ENCODE results near the gene CNP. TPM values are rescaled to one million over a fixed set of nuclear protein-coding genes. Genes with fewer than 3 reads are reported as not detected.

The CNP gene
- total RNA-seq, 2 donors from 2014 or later, result 32.4 to 56.3 TPM

DNA sequence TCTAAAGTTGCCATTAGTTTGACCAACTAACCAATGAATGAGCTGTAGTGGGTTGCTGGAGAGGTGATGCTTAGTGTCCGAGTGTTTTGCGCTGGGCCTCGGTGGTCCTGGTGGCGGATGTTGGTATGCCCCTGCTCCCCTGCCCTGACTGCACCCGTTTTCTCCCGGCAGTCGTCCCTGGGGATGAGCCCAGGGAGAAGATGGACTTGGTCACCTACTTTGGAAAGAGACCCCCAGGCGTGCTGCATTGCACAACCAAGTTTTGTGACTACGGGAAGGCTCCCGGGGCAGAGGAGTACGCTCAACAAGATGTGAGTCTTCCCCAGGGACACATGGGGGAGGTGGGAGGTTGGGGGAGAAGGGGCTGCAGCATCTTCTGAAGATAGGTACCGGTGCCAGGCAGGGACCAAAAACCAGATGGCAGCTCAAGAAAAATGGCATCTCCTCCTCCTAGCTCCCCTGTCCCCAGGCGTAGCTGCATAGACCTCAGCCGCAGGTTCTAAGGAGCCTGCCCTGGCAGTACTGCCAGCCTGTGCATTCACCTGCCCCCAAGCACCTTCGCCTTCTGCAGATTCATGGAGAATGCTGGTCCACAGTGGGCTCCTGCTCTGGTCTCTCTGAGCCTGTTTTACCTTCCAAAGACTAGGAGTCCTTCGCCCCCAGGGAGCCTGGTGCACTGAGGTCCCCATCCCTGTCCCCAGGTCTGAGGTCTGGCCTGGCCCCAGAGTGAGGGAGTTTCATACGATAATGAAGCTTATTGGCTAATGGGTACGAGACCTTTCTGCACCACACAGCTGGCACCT, 5.3 kb downstream of the CNP start:
- no peak for TF ChIP-seq CTCF (IDR thresholded peaks at IDR 0.05)
- no peak for DNase-seq (ENCODE audit: low spot score)
- H3K27me3 ChIP-seq (replicated peaks; ENCODE audit: insufficient read depth), result no peaks in the 10 kb centered on the region
- H3K9me3 ChIP-seq, result no peaks in the 10 kb centered on the region
- H3K36me3 ChIP-seq, result peaks cover 41% of the 10 kb centered on the region
- no peak overlapping the region for H3K27ac ChIP-seq
- peaks cover 4 to 41% of the 10 kb centered on the region in 2 donors for H3K4me1 ChIP-seq (ENCODE audit: control insufficient read depth in 1 of 2, low read depth in 2 of 2)
- ATAC-seq (ENCODE audit: insufficient number of reproducible peaks, low FRiP score, low read depth), result no peak
- H3K4me3 ChIP-seq, result no peak overlapping the region

DNA sequence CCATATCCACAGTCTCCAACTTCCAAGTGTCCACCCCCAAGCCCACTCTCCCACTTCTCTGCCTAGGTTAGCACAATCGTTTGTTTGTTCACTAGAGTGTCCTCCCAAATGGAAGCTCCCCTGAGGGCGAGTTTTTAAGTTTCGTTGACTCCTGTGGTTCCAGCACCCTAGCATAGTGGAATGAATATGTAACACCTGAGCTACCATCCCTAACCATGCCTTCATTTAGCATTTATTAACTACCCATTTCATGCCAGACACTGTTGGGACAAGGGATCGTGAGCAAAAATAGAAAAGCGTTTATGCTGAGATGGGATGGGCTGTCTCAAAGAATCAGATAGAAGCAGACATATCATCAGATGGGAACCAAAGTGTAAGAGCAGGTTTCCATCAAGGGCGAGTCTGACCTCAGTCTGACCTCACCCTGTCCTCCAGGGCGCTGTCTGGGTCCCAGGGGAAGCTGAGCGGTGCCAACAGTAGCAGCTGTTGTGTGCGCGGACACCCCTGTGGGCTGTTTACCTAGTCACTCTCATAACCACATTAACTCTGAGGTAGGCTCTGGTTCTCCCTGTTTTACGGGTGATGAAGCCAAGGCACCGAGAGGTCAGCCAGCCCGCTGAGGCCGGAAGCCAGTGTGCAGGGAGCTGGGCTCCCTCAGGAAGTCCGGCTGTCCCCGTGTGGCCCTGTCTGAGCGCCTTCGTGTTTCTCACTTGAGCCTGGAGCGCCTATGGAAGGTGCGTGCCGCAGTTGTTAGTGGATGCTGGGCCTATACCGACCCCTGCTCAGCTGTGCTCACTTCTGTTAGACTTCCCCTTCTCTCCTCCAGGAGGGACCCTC, 6.2 kb downstream of the CNP start:
- H3K27ac ChIP-seq, result no peak overlapping the region
- H3K9me3 ChIP-seq, result no peaks in the 10 kb centered on the region
- H3K36me3 ChIP-seq, result peaks cover 44% of the 10 kb centered on the region
- peaks cover under 1 to 37% of the 10 kb centered on the region in 2 donors for H3K4me1 ChIP-seq (ENCODE audit: control insufficient read depth in 1 of 2, low read depth in 2 of 2)
- no peak overlapping the region for H3K4me3 ChIP-seq
- H3K27me3 ChIP-seq (replicated peaks; ENCODE audit: insufficient read depth), result no peaks in the 10 kb centered on the region
- TF ChIP-seq CTCF (IDR thresholded peaks at IDR 0.05), result no peak
- ATAC-seq (ENCODE audit: insufficient number of reproducible peaks, low FRiP score, low read depth) (no peak), DNase-seq (ENCODE audit: low spot score) (no peak)

GRCh38 chr17:41973408-41973811, 6.8 kb downstream of the CNP start:
- Histone ChIP-seq H3K27ac (no peak overlapping the region), H3K4me1 (ENCODE audit: control insufficient read depth in 1 of 2, low read depth in 2 of 2) (peaks cover 0 to 31% of the 10 kb centered on the region in 2 donors), H3K4me3 (no peak overlapping the region), H3K27me3 (replicated peaks; ENCODE audit: insufficient read depth) (no peaks in the 10 kb centered on the region), H3K36me3 (peaks cover 48% of the 10 kb centered on the region), H3K9me3 (no peaks in the 10 kb centered on the region)
- ATAC-seq (ENCODE audit: insufficient number of reproducible peaks, low FRiP score, low read depth) (no peak), DNase-seq (ENCODE audit: low spot score) (no peak)
- TF ChIP-seq CTCF (IDR thresholded peaks at IDR 0.05), result no peak

DNA sequence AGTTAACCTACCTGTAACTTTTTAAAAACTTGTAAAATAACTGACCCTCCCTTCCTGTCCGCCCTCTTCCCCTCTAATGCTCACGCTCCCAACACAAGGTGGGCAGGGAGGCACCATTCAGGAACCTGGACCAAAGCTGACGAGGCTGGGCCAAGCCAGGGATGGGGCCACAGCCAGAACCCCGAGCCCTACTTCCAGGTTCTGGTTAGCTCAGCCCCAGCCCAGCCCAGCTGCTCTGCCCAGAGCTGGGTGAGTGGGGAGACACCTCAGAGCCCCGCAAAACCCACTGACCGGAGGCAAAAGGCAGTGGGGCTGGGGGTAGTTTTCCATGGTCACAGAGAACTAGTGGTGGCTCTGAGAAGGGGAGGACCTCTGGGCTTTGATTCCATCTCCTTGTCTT, 7.4 kb downstream of the CNP start:
- Histone ChIP-seq H3K4me1 (ENCODE audit: control insufficient read depth in 1 of 2, low read depth in 2 of 2) (peaks cover 0 to 27% of the 10 kb centered on the region in 2 donors), H3K36me3 (peaks cover 46% of the 10 kb centered on the region), H3K4me3 (no peak overlapping the region), H3K9me3 (no peaks in the 10 kb centered on the region), H3K27ac (no peak overlapping the region), H3K27me3 (replicated peaks; ENCODE audit: insufficient read depth) (no peaks in the 10 kb centered on the region)
- no peak for TF ChIP-seq CTCF (IDR thresholded peaks at IDR 0.05)
- no peak for DNase-seq (ENCODE audit: low spot score)
- no peak for ATAC-seq (ENCODE audit: insufficient number of reproducible peaks, low FRiP score, low read depth)

DNA sequence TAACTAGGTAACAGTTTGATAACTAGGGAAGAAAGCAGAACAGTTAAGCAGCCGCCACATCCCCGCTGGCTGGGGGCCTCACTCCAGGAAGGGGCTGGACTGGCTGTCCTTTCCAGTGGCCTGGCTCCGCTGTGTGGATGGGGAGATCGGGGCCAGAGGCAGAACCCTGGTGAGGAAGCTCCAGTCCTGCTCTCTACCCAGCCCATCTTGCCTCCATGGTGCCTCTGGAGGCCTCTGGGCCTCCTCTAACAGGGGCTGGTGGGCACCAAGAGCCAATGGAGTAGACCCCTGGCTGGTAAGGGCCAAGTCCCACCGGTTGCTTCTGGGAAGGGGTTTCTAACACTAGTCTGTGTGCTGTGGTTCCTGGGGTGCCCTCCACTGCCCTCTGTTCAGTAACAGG, 8.1 kb downstream of the CNP start:
- H3K9me3 ChIP-seq, result no peaks in the 10 kb centered on the region
- DNase-seq (ENCODE audit: low spot score), result no peak
- peaks cover 0 to 20% of the 10 kb centered on the region in 2 donors for H3K4me1 ChIP-seq (ENCODE audit: control insufficient read depth in 1 of 2, low read depth in 2 of 2)
- H3K4me3 ChIP-seq, result no peak overlapping the region
- TF ChIP-seq CTCF (IDR thresholded peaks at IDR 0.05), result no peak
- H3K36me3 ChIP-seq, result peaks cover 40% of the 10 kb centered on the region
- H3K27ac ChIP-seq, result no peak overlapping the region
- no peaks in the 10 kb centered on the region for H3K27me3 ChIP-seq (replicated peaks; ENCODE audit: insufficient read depth)
- ATAC-seq (ENCODE audit: insufficient number of reproducible peaks, low FRiP score, low read depth), result no peak
